Suprapubic skin (tissue), 4 donors: ENCODE measurements around the gene POC1A. TPM values are rescaled to one million over a fixed set of nuclear protein-coding genes. Genes with fewer than 3 reads are reported as not detected.

Source experiments
- DNase-seq, 2 donors: peaks; one replicate each; pipeline ENCODE4 v3.0.0-alpha.2; 2019; ENCODE audit warnings: low spot score in 2 of 2
- H3K27ac ChIP-seq: fragments of 200-600 bp; sonication (generic); one replicate; pipeline ENCODE4 v1.5.1; 2019
- H3K27me3 ChIP-seq: fragments of 200-600 bp; sonication (generic); one replicate; pipeline ENCODE4 v1.5.1; 2019
- H3K36me3 ChIP-seq: fragments of 200-600 bp; sonication (generic); one replicate; pipeline ENCODE4 v1.5.1; 2019
- H3K4me1 ChIP-seq: fragments of 200-600 bp; sonication (generic); one replicate; pipeline ENCODE4 v1.5.1; 2019
- H3K4me3 ChIP-seq: fragments of 200-600 bp; sonication (generic); one replicate; pipeline ENCODE4 v1.5.1; 2019; ENCODE audit warnings: mild to moderate bottlenecking
- H3K9me3 ChIP-seq: fragments of 200-600 bp; sonication (generic); one replicate; pipeline ENCODE4 v1.5.1; 2019
- EP300 ChIP-seq: sonication (generic); formaldehyde crosslinking; IDR thresholded peaks from one replicate; pipeline ENCODE4 v1.6.1; 2017; ENCODE audit warnings: antibody characterized with exemption
- POLR2A ChIP-seq, 2 donors: fragments of 450-650 bp; IDR thresholded peaks; one replicate each; pipeline ENCODE4 v1.6.1; 2017; ENCODE audit warnings: antibody characterized with exemption in 2 of 2, mild to moderate bottlenecking in 2 of 2, moderate library complexity in 2 of 2
- POLR2AphosphoS5 ChIP-seq, 3 donors: sonication (generic); formaldehyde crosslinking; IDR thresholded peaks; one replicate each; pipeline ENCODE4 v1.6.1; 2017; ENCODE audit warnings: antibody characterized with exemption in 3 of 3
- WGBS: methylation state at CpG from one replicate; pipeline ENCODE4 v1.1.5; 2018; 5-methylcytosine and 5-hydroxymethylcytosine counted together
- total RNA-seq, 4 donors: library from RNA; depleted of rRNA; stranded (reverse); fragments of >200 nt; gene quantifications; one replicate each; pipeline ENCODE4 v1.1.0, GENCODE V29; 2016
- TF ChIP-seq, protein P1 (sequence below), 2 donors: fragments of 200-600 bp in 1 of 2; fragments of 450-650 bp in 1 of 2; sonication (generic) in 1 of 2; IDR thresholded peaks; one replicate each; pipeline ENCODE4 v1.5.1; 2016 to 2019; ENCODE audit warnings: antibody characterized with exemption in 2 of 2, mild to moderate bottlenecking in 1 of 2, moderate library complexity in 1 of 2

Gene POC1A
- total RNA-seq, 4 donors from 2014 or later = 1.1 to 4.8 (median 1.6) TPM

- Histone ChIP-seq H3K9me3 (no peaks in the 10 kb centered on the region), H3K4me1 (peaks cover 32% of the 10 kb centered on the region), H3K4me3 (no peak overlapping the region), H3K36me3 (no peaks in the 10 kb centered on the region), H3K27me3 (no peaks in the 10 kb centered on the region), H3K27ac (no peak overlapping the region)
- no peak for TF ChIP-seq POLR2AphosphoS5 (IDR thresholded peaks at IDR 0.05)
- TF ChIP-seq, protein P1, sequence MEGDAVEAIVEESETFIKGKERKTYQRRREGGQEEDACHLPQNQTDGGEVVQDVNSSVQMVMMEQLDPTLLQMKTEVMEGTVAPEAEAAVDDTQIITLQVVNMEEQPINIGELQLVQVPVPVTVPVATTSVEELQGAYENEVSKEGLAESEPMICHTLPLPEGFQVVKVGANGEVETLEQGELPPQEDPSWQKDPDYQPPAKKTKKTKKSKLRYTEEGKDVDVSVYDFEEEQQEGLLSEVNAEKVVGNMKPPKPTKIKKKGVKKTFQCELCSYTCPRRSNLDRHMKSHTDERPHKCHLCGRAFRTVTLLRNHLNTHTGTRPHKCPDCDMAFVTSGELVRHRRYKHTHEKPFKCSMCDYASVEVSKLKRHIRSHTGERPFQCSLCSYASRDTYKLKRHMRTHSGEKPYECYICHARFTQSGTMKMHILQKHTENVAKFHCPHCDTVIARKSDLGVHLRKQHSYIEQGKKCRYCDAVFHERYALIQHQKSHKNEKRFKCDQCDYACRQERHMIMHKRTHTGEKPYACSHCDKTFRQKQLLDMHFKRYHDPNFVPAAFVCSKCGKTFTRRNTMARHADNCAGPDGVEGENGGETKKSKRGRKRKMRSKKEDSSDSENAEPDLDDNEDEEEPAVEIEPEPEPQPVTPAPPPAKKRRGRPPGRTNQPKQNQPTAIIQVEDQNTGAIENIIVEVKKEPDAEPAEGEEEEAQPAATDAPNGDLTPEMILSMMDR (IDR thresholded peaks at IDR 0.05) = no peak
- TF ChIP-seq EP300 = no peak
- WGBS = 96% methylated on average over 10 of the region's 10 CpGs
- no peak for DNase-seq
These were observed 49.3 kb downstream of the POC1A start for GRCh38 chr3:52104684-52105640.

DNA sequence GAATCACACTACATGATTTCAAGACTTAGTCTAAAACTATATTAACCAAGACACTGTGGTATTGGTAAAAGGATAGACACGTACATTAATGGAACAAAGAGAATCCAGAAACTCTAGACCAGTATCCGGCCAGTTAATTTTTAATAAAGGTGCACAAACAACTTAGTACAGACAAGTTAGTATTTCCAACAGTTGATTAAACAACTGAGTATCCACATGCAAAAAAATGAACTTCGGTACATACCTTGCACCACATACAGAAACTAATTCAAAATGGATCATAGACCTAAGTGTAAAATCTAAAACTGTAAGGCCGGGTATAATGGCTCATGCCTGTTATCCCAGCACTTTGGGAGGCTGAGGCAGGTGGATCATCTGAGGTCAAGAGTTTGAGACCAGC lies 51.3 kb downstream of the POC1A start:
- Histone ChIP-seq H3K9me3 (no peaks in the 10 kb centered on the region), H3K4me1 (peaks cover 18% of the 10 kb centered on the region), H3K4me3 (no peak overlapping the region), H3K36me3 (no peaks in the 10 kb centered on the region), H3K27ac (no peak overlapping the region), H3K27me3 (no peaks in the 10 kb centered on the region)
- 97% methylated on average over 4 of the region's 4 CpGs for WGBS
- TF ChIP-seq, protein P1 (IDR thresholded peaks at IDR 0.05) = no peak
- TF ChIP-seq EP300 = no peak
- TF ChIP-seq POLR2A (IDR thresholded peaks at IDR 0.05) = no peak
- TF ChIP-seq POLR2AphosphoS5 (IDR thresholded peaks at IDR 0.05) = no peak
- DNase-seq = no peak

DNA sequence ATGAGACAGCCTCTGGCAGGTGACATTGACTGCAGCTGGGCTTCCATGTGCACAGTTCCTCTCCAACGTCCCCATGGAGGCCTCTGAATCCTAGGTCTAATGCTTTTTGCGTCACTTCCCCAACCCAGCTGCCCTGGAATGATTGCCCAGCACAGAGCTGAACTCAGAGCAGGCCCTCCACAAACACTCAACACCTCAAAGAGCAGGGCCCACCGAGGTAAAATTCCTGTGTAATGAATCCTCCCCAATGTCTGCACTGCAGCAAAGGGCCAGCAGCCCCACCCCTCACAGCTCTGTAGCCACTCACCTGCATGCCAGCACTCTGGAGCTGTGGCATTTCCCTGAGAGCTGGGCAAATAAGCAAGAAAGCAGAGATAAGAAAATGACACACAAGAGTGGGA lies 55.2 kb downstream of the POC1A start:
- TF ChIP-seq POLR2A (IDR thresholded peaks at IDR 0.05) (no peak), EP300 (no peak), POLR2AphosphoS5 (IDR thresholded peaks at IDR 0.05) (no peak)
- TF ChIP-seq, protein P1 (IDR thresholded peaks at IDR 0.05) = no peak
- no peaks in the 10 kb centered on the region for H3K27me3 ChIP-seq
- 89% methylated on average over 3 of the region's 3 CpGs for WGBS
- H3K27ac ChIP-seq = no peak overlapping the region
- H3K36me3 ChIP-seq = no peaks in the 10 kb centered on the region
- H3K9me3 ChIP-seq = no peaks in the 10 kb centered on the region
- no peak overlapping the region for H3K4me3 ChIP-seq
- peaks cover 2% of the 10 kb centered on the region for H3K4me1 ChIP-seq
- no peak for DNase-seq

- Histone ChIP-seq H3K36me3 (no peaks in the 10 kb centered on the region), H3K27ac (no peak overlapping the region), H3K27me3 (no peaks in the 10 kb centered on the region), H3K4me3 (no peak overlapping the region), H3K4me1 (peaks cover 2% of the 10 kb centered on the region), H3K9me3 (no peaks in the 10 kb centered on the region)
- WGBS = 77% methylated on average over 2 of the region's 2 CpGs
- TF ChIP-seq POLR2AphosphoS5 (IDR thresholded peaks at IDR 0.05) = no peak
- TF ChIP-seq, protein P1 (IDR thresholded peaks at IDR 0.05) = no peak
- TF ChIP-seq EP300 = no peak
- TF ChIP-seq POLR2A (IDR thresholded peaks at IDR 0.05) = no peak
- no peak for DNase-seq
These were observed 56.2 kb downstream of the POC1A start for GRCh38 chr3:52097851-52098507.
